CD14-positive monocyte (primary cell): Measurements from ENCODE around the gene MYL3. TPM values are rescaled to one million over a fixed set of nuclear protein-coding genes. Genes with fewer than 3 reads are reported as not detected.

Source experiments
- DNase-seq, 3 donors: peaks; one replicate each; pipeline ENCODE4 v3.0.0-alpha.2; 2011 to 2022
- H2AFZ ChIP-seq: 2 replicates; pipeline ENCODE4 v1.6.0; 2012; ENCODE audit warnings: mild to moderate bottlenecking, low read depth, low read length, inconsistent platforms; ENCODE audit not compliant: insufficient read depth, poor library complexity, severe bottlenecking
- H3K27ac ChIP-seq, 2 donors: 1 replicate in 1 of 2; 2 replicates in 1 of 2; pipeline ENCODE4 v1.5.1; 2012 to 2013; ENCODE audit warnings: low read length in 2 of 2, control low read depth in 1 of 2, inconsistent platforms in 1 of 2, low read depth in 1 of 2, mild to moderate bottlenecking in 1 of 2
- H3K27me3 ChIP-seq, 2 donors: one replicate each; pipeline versions ENCODE4 v1.6.0 to v1.6.1; 2011 to 2013; ENCODE audit warnings: low read length in 2 of 2; ENCODE audit not compliant: control insufficient read depth in 2 of 2, insufficient read depth in 2 of 2
- H3K36me3 ChIP-seq, 2 donors: replicated peaks in 1 of 2; 1 replicate in 1 of 2; 2 replicates in 1 of 2; pipeline versions ENCODE4 v1.5.1 to v1.6.1; 2012 to 2013; ENCODE audit warnings: low read length in 2 of 2, control low read depth in 1 of 2, inconsistent platforms in 1 of 2, mild to moderate bottlenecking in 1 of 2; ENCODE audit not compliant: insufficient read depth in 2 of 2, control insufficient read depth in 1 of 2
- H3K4me1 ChIP-seq, 2 donors: 1 replicate in 1 of 2; 2 replicates in 1 of 2; pipeline versions ENCODE4 v1.5.1 to v1.6.1; 2012 to 2013; ENCODE audit warnings: low read length in 2 of 2, control low read depth in 1 of 2, inconsistent platforms in 1 of 2, mild to moderate bottlenecking in 1 of 2, moderate library complexity in 1 of 2; ENCODE audit not compliant: insufficient read depth in 2 of 2, control insufficient read depth in 1 of 2
- H3K4me2 ChIP-seq: replicated peaks from 2 replicates; pipeline ENCODE3; 2012; ENCODE audit warnings: low read length, moderate library complexity, mild to moderate bottlenecking; ENCODE audit not compliant: poor library complexity, severe bottlenecking; ENCODE audit errors: extremely low read depth
- H3K4me3 ChIP-seq, 3 experiments: fragments of 200-600 bp in 1 of 3; sonication (generic) in 1 of 3; replicated peaks in 1 of 3; 1 replicate in 2 of 3; 2 replicates in 1 of 3; pipeline ENCODE4 v1.5.1; 2011 to 2013; ENCODE audit warnings: low read length in 3 of 3, mild to moderate bottlenecking in 3 of 3, control low read depth in 2 of 3, low read depth in 2 of 3, inconsistent platforms in 1 of 3, moderate library complexity in 1 of 3
- H3K79me2 ChIP-seq: 2 replicates; pipeline ENCODE4 v1.6.0; 2012; ENCODE audit warnings: mild to moderate bottlenecking, control low read depth, inconsistent platforms, low read length, moderate library complexity; ENCODE audit not compliant: insufficient read depth
- H3K9ac ChIP-seq: 2 replicates; pipeline ENCODE4 v1.6.0; 2017; ENCODE audit warnings: low read length, mild to moderate bottlenecking; ENCODE audit not compliant: insufficient read depth, poor library complexity, severe bottlenecking
- H3K9me3 ChIP-seq, 2 donors: replicated peaks in 1 of 2; 1 replicate in 1 of 2; 2 replicates in 1 of 2; pipeline versions ENCODE4 v1.5.1 to v1.6.1; 2012 to 2013; ENCODE audit warnings: low read length in 2 of 2, control low read depth in 1 of 2; ENCODE audit not compliant: control insufficient read depth in 1 of 2, insufficient read depth in 1 of 2
- H4K20me1 ChIP-seq: 2 replicates; pipeline ENCODE4 v1.6.0; 2012; ENCODE audit warnings: mild to moderate bottlenecking, low read length, control low read depth, moderate library complexity; ENCODE audit not compliant: insufficient read depth
- H3K27ac Mint-ChIP-seq, 7 donors: one replicate each; pipeline ENCODE4 v1.8.0; 2020; ENCODE audit warnings: mild to moderate bottlenecking in 7 of 7, mixed read lengths in 7 of 7, moderate library complexity in 6 of 7, inconsistent platforms in 2 of 7
- H3K27me3 Mint-ChIP-seq, 3 donors: one replicate each; pipeline ENCODE4 v1.8.0; 2021 to 2022; ENCODE audit warnings: low read depth in 3 of 3, mild to moderate bottlenecking in 3 of 3, mixed read lengths in 3 of 3, moderate library complexity in 3 of 3, inconsistent platforms in 1 of 3
- H3K36me3 Mint-ChIP-seq, 2 donors: one replicate each; pipeline ENCODE4 v1.8.0; 2020; ENCODE audit warnings: mixed read lengths in 2 of 2, inconsistent platforms in 1 of 2, mild to moderate bottlenecking in 1 of 2
- H3K4me1 Mint-ChIP-seq: one replicate; pipeline ENCODE4 v1.8.0; 2020; ENCODE audit warnings: mild to moderate bottlenecking, mixed read lengths
- H3K4me3 Mint-ChIP-seq, 2 donors: one replicate each; pipeline ENCODE4 v1.8.0; 2020; ENCODE audit warnings: mild to moderate bottlenecking in 2 of 2, mixed read lengths in 2 of 2, moderate library complexity in 1 of 2
- H3K9me3 Mint-ChIP-seq, 7 donors: one replicate each; pipeline ENCODE4 v1.8.0; 2020 to 2022; ENCODE audit warnings: mixed read lengths in 7 of 7, mild to moderate bottlenecking in 6 of 7, moderate library complexity in 6 of 7, inconsistent platforms in 2 of 7
- WGBS: methylation state at CpG from one replicate; pipeline ENCODE4 v1.1.5; 2013; ENCODE audit warnings: missing lambda C conversion rate; ENCODE audit not compliant: insufficient coverage; 5-methylcytosine and 5-hydroxymethylcytosine counted together
- intact Hi-C, 2 donors: fragments of 100-400 bp; cut with micrococcal nuclease; formaldehyde crosslinking; loops; one replicate each; pipeline versions ENCODE4 v1.15.0 to v1.15.1; 2023
- polyA plus RNA-seq, 3 donors: library from polyadenylated mRNA; depleted of rRNA in 1 of 3; unstranded in 2 of 3; stranded (reverse) in 1 of 3; fragments of 300-500 nt in 2 of 3; fragments of >200 nt in 1 of 3; fragmentation: Illumina TruSeq in 2 of 3; gene quantifications; 1 replicate in 2 of 3; 2 replicates in 1 of 3; pipeline ENCODE4 v1.2.3, GENCODE V29; 2012 to 2021
- TF ChIP-seq, protein P1 (sequence below): fragments of 200-600 bp; IDR thresholded peaks from one replicate; pipeline ENCODE4 v1.8.0; 2022; ENCODE audit warnings: antibody characterized with exemption, mild to moderate bottlenecking

Gene MYL3
- polyA plus RNA-seq, 3 donors, result not detected

DNA sequence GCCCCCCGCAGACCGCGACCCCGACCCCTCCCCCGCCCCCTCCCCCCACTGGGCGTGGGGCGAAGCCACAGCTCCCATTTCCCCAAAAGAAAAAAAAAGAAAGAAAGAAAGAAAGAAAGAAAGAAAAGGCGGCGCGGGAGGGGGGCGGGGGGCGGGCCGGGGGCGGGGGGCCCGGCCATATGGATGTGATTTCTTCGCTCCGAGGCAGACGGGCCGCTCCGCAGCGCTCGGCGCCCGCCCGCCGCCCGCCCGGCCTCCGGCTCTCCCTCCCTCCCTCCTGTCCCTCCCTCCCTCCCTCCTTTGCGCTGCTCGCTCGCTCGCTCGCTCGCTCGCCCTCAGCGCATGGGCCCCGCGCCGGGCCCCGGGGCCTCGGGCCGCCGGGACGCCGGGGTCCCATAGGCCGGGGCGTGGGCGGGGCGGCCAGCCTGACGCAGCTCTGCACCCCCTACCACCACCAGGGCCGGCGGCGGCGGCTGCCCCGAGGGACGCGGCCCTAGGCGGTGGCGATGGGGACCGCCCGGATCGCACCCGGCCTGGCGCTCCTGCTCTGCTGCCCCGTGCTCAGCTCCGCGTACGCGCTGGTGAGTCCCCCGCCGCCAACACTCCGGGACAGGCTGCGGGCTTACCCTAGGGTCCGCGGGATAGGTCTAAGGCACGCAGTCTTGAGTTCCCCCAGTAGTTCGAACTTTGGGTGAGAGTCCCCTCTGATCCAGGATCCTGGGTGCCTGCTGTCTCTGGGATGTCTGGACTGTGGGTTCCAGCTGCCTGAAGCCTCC, 20.0 kb upstream of the MYL3 start:
- Mint-ChIP-seq H3K4me1 (peaks cover 12% of the 10 kb centered on the region), H3K9me3 (peaks cover 0 to 14% (median 6%) of the 10 kb centered on the region in 7 donors), H3K36me3 (peaks cover 0 to 13% of the 10 kb centered on the region in 2 donors), H3K27me3 (peaks cover 59 to 81% (median 60%) of the 10 kb centered on the region in 3 donors), H3K4me3 (peak overlapping the region; percentile 81 to 93), H3K27ac (no peak overlapping the region)
- Histone ChIP-seq H3K4me3 (peak overlapping the region in 2 of 3 experiments; percentile 29 to 75), H3K79me2 (no peaks in the 10 kb centered on the region), H3K4me1 (peaks cover 12 to 19% of the 10 kb centered on the region in 2 donors), H3K4me2 (peak overlapping the region; percentile 85), H3K36me3 (no peaks in the 10 kb centered on the region), H3K9ac (no peak overlapping the region), H2AFZ (peak overlapping the region; percentile 63), H3K27ac (no peak overlapping the region), H4K20me1 (no peaks in the 10 kb centered on the region), H3K9me3 (peaks cover 0 to 8% of the 10 kb centered on the region in 2 donors), H3K27me3 (peaks cover 28 to 64% of the 10 kb centered on the region in 2 donors)
- DNase-seq, result no peak
- TF ChIP-seq, protein P1, sequence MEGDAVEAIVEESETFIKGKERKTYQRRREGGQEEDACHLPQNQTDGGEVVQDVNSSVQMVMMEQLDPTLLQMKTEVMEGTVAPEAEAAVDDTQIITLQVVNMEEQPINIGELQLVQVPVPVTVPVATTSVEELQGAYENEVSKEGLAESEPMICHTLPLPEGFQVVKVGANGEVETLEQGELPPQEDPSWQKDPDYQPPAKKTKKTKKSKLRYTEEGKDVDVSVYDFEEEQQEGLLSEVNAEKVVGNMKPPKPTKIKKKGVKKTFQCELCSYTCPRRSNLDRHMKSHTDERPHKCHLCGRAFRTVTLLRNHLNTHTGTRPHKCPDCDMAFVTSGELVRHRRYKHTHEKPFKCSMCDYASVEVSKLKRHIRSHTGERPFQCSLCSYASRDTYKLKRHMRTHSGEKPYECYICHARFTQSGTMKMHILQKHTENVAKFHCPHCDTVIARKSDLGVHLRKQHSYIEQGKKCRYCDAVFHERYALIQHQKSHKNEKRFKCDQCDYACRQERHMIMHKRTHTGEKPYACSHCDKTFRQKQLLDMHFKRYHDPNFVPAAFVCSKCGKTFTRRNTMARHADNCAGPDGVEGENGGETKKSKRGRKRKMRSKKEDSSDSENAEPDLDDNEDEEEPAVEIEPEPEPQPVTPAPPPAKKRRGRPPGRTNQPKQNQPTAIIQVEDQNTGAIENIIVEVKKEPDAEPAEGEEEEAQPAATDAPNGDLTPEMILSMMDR, result no peak
- intact Hi-C loops, result no loop called here
- 9% methylated on average over 43 of the region's 78 CpGs for WGBS

- Mint-ChIP-seq H3K4me3 (peak overlapping the region; percentile 81 to 93), H3K27me3 (peaks cover 59 to 79% (median 60%) of the 10 kb centered on the region in 3 donors), H3K36me3 (peaks cover 0 to 13% of the 10 kb centered on the region in 2 donors), H3K9me3 (peaks cover 0 to 14% (median 6%) of the 10 kb centered on the region in 7 donors), H3K4me1 (peaks cover 12% of the 10 kb centered on the region), H3K27ac (peak overlapping the region in 1 of 7 donors; percentile 5)
- Histone ChIP-seq H3K9me3 (peaks cover 0 to 8% of the 10 kb centered on the region in 2 donors), H3K27me3 (peaks cover 28 to 61% of the 10 kb centered on the region in 2 donors), H3K36me3 (no peaks in the 10 kb centered on the region), H3K4me3 (peak overlapping the region; percentile 7 to 75 (median 29)), H3K4me2 (peak overlapping the region; percentile 85), H3K79me2 (no peaks in the 10 kb centered on the region), H3K4me1 (peaks cover 12 to 19% of the 10 kb centered on the region in 2 donors), H4K20me1 (no peaks in the 10 kb centered on the region), H3K9ac (peak overlapping the region; percentile 54), H2AFZ (peak overlapping the region; percentile 63), H3K27ac (no peak overlapping the region)
- DNase-seq, result peak; percentile 17 to 36 (median 29)
- TF ChIP-seq, protein P1, result no peak
- WGBS, result under 1% methylated on average over 59 of the region's 72 CpGs
- intact Hi-C loops, result no loop called here
Measured at GRCh38 chr3:46882377-46883053, 19.3 kb upstream of the MYL3 start.
